Kidney epithelial cell (primary cell): ENCODE data around the gene COL16A1. TPM values are rescaled to one million over a fixed set of nuclear protein-coding genes. Genes with fewer than 3 reads are reported as not detected.

Experiments
- DNase-seq: peaks from one replicate; pipeline ENCODE4 v3.0.0-alpha.2; 2010; ENCODE audit warnings: low read depth
- H3K27me3 ChIP-seq: 2 replicates; pipeline ENCODE4 v1.6.0; 2011; ENCODE audit warnings: low read length; ENCODE audit not compliant: control insufficient read depth, insufficient read depth
- H3K36me3 ChIP-seq: 2 replicates; pipeline ENCODE4 v1.5.1; 2011; ENCODE audit warnings: low read length; ENCODE audit not compliant: control insufficient read depth, insufficient read depth
- H3K4me3 ChIP-seq: 2 replicates; pipeline ENCODE4 v1.5.1; 2011; ENCODE audit warnings: low read depth, mild to moderate bottlenecking, control low read depth, low read length
- CTCF ChIP-seq: IDR thresholded peaks from 2 replicates; pipeline ENCODE4 v1.5.1; 2011; ENCODE audit warnings: mild to moderate bottlenecking, moderate library complexity, low read length, control low read depth, inconsistent platforms; ENCODE audit not compliant: insufficient read depth, poor library complexity, severe bottlenecking
- total RNA-seq: library from RNA; depleted of rRNA; stranded (reverse); fragments of >200 nt; gene quantifications from 2 replicates; pipeline ENCODE4 v1.2.3, GENCODE V29; 2015

COL16A1 gene
- total RNA-seq, 1 donor from 2014 or later: 9.2 TPM

- Histone ChIP-seq H3K27me3 (no peaks in the 10 kb centered on the region), H3K36me3 (no peaks in the 10 kb centered on the region), H3K4me3 (no peak overlapping the region)
- no peak for DNase-seq
- TF ChIP-seq CTCF: no peak
Measured at GRCh38 chr1:31653717-31654473, 49.9 kb downstream of the COL16A1 start.

GRCh38 chr1:31652891-31653499, 50.8 kb downstream of the COL16A1 start:
- Histone ChIP-seq H3K36me3 (no peaks in the 10 kb centered on the region), H3K4me3 (no peak overlapping the region), H3K27me3 (no peaks in the 10 kb centered on the region)
- DNase-seq: no peak
- no peak for TF ChIP-seq CTCF

GRCh38 chr1:31651766-31652165, 52.1 kb downstream of the COL16A1 start:
- TF ChIP-seq CTCF: no peak
- no peaks in the 10 kb centered on the region for H3K36me3 ChIP-seq
- DNase-seq: no peak
- H3K27me3 ChIP-seq: no peaks in the 10 kb centered on the region
- H3K4me3 ChIP-seq: no peak overlapping the region

GRCh38 chr1:31651089-31651420, 52.8 kb downstream of the COL16A1 start:
- Histone ChIP-seq H3K36me3 (no peaks in the 10 kb centered on the region), H3K4me3 (no peak overlapping the region), H3K27me3 (no peaks in the 10 kb centered on the region)
- no peak for TF ChIP-seq CTCF
- DNase-seq: no peak

- no peak for TF ChIP-seq CTCF
- no peaks in the 10 kb centered on the region for H3K27me3 ChIP-seq
- no peak overlapping the region for H3K4me3 ChIP-seq
- H3K36me3 ChIP-seq: no peaks in the 10 kb centered on the region
- DNase-seq: no peak
Measured at GRCh38 chr1:31650161-31651088, 53.4 kb downstream of the COL16A1 start.
